HG03432 (cell line): ENCODE measurements around the gene SLC19A3.
"Not testable (repeated sequence)": the region's sequence is repeated elsewhere in the genome, so short reads cannot be mapped to it uniquely, and the experiment has no call there.

Experiments used
- ATAC-seq: cut with Tn5 transposase; IDR thresholded peaks from one replicate; pipeline ENCODE4 v1.9.1; 2021; ENCODE audit warnings: mild to moderate bottlenecking, moderate library complexity; ENCODE audit not compliant: unreplicated experiment

The SLC19A3 gene

DNA sequence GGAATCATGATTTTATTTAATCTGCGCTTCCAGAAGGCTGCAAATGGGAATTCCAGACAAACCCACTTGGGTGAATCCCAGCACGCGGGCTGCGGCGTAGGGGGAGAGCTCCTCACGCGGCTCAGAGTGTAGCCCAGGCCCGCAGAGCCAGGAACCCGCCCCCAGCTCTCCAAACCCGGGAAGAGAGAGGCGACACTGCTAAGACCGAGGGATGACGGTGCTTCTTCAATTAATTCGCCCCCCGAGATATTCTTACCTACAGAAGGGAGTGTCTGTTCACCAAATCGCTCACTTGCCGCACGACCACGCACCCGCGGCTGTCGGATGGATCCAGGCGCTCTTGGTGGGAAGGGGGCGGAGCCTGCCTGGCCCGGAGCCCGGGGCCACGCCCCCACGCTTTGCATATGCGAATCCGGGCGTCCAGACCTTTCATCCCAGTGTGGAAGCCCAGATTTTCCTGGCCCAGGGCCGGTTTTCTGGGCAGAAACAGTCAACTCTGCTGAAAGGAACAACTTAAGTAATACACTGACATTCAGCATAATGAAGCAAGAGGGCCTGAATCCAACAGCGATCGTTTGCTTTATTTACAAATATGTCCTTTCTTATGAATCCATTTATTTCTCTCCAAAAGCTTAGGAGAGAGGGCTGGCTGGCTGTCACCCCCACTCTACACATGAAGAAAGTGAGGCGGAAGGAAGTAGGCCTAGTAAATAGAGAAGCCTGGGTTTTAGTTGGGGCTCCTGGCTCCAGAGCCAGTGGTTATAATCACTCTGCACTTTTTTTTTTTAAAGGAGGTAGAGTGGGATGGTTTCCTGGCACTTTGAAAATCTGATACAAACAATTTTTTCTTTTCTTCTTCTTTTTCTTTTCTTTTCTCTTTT is at the start of gene SLC19A3:
TSS of gene SLC19A3 (minus strand) at position 342 of the 881 bp plus-strand sequence. CDS start 15,710 bp downstream, outside the sequence.
- ATAC-seq = no peak

DNA sequence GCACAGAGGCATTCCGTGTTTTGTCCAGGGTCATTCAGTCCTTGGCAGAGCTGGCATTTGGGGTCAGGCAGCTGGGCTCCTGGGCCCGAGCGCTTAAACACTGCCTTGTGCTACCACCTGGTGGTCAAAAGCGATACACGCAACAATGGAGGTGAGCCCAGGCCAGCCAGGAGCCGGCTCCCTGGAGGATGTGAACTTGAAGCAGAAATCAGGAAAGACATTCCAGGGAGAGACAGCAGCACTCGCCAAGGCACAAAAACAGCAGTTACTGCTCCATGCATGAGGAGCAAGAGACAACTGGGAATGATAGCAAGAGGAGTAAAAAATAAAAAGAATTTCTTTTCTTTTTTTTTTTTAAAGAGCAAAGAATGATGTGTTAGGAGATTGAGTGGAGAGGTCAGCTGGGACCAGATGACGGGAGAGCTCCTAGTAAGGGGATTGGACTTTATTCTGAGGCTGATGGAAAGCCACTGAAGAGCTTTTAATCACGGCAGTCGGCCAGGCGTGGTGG is 48.6 kb upstream of the SLC19A3 start:
- peak; percentile 99 for ATAC-seq

DNA sequence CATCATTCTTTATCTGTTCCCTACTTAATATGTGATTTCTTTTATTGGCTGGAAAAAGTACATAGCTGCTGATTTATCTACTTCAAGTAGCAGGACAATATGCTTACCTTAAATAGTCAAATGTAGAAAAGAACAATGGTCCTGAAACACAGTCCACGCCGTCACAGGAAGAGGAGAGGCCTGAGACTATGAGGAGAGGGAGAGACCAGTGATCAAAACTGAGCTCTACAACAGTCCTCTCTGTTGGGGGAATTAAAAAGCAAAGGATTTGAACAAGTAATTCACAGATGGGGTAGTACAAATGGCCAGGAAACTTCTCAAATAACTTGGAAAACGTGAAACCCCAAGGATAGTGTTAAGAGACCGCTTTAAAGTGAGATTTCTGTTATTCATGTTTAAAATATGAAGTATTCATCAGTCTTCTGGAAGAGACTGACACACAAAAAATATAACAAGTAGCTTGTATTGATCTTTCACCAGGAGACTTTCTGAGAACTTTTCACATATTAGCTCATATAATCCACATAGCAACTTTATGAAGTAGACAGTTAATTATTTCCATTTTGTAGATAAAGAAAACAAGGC is 48.1 kb upstream of the SLC19A3 start:
- peak; percentile 22 for ATAC-seq

GRCh38 chr2:227761740-227762476 is 44.1 kb upstream of the SLC19A3 start:
- ATAC-seq = no peak

GRCh38 chr2:227759411-227760118 is 41.7 kb upstream of the SLC19A3 start:
- ATAC-seq = no peak

DNA sequence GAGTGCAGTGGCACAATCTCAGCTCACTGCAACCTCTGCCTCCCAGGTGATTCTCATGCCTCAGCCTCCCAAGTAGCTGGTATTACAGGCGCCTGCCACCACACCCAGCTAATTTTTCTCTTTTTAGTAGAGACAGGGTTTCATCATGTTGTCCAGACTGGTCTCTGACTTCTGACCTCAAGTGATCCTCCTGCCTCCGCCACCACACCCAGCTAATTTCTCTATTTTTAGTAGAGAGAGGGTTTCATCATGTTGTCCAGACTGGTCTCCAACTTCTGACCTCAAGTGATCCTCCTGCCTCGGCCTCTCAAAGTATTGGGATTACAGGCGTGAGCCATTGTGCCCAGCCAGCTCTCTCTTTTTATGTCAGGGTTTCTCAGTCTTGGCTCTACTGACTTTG is 38.4 kb upstream of the SLC19A3 start:
- ATAC-seq = not testable (repeated sequence)

- no peak for ATAC-seq
These were observed 30.3 kb upstream of the SLC19A3 start for GRCh38 chr2:227748079-227748478.

DNA sequence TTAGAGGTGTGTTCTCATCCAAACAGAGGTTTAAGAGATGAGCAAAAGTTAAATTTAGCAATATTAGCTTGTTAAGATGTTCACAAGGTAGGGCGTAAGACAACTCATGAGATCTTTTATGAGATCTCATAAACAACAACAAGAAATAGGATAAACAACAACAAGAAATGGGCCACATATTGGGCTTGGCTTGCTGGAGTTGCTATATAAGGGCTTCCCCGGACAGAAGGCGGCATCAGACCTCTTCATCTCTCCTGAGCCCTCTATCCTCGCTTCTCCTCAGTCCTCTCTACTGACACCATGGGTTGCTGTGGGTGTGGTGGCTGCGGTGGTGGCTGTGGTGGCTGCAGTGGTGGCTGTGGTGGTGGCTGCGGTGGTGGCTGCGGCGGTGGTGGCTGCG is 27.8 kb upstream of the SLC19A3 start, which contains the start of gene SCYGR8:
TSS of gene SCYGR8 (plus strand) at position 301 of the 400 bp plus-strand sequence. CDS start at position 301, 0 bp downstream.
- no peak for ATAC-seq

GRCh38 chr2:227740705-227741104 is 22.9 kb upstream of the SLC19A3 start:
- not testable (repeated sequence) for ATAC-seq

DNA sequence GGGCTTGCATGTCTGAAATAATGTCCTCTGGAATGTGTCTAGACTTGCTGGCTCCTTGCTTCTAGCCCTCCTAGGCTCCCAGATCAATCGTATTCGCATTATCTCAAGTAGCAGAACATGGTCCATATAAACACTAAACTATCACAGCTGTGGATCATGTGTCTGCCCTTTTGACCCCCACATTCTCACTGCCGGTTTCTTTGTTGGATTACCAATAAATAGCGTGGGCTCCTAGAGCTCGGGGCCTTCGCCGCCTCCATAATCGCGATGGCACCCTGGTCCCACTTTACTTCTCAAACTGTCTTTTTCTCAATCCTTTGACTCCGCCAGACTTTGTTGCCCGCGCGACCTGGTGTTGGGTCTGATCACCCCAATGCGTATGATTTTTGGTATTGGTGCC is 21.5 kb upstream of the SLC19A3 start:
- no peak for ATAC-seq

GRCh38 chr2:227728035-227728434 is 10.2 kb upstream of the SLC19A3 start, which contains the start of gene SCYGR7:
TSS of gene SCYGR7 (plus strand) at chr2:227728335. CDS start at chr2:227728335, 0 bp downstream.
- ATAC-seq = no peak

GRCh38 chr2:227724394-227725039 is 6.7 kb upstream of the SLC19A3 start, which contains the start of gene SCYGR6:
TSS of gene SCYGR6 (minus strand) at chr2:227724757. CDS start at chr2:227724757, 0 bp downstream.
- no peak for ATAC-seq

- ATAC-seq = not testable (repeated sequence)
These were observed 5.0 kb upstream of the SLC19A3 start for GRCh38 chr2:227722821-227723220.

DNA sequence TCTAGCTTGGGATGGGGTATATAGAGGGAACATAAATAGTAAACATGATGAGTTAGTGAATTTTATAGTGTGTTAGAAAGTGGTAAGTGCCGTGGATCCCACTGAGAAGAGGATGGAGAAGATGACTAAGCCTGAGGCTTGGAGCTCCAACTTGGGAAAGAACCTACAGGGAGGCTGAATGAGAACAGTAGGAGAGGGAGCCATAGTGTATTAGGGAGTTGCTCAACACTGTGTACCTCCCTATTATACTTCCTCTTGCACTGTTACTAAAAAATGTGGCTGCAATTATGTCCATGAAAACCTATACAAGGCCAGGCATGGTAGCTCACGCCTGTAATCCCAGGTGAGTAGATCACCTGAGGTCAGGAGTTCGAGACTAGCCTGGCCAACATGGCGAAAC is 2.9 kb upstream of the SLC19A3 start:
- no peak for ATAC-seq

DNA sequence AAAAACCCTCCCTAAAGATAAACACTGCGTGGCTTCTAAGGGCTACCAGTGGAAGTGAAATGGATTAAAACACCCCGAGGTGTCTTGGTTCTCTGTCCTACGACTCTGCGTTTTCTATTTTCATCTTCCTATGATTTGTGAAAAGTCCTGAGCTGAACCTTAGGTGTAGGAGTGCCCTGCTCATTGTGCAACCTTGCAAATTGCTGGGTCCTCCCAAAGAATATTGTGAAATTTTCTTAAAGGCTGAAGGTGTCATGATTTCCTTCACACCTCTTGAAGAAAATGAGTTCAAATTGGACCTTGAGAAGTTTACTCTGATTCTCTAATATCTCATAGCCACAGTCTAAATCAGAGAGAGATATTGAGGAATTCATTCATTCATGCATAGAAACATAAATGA is 1.8 kb upstream of the SLC19A3 start:
- no peak for ATAC-seq

GRCh38 chr2:227716501-227716900 is 1.3 kb downstream of the SLC19A3 start:
- ATAC-seq = no peak

DNA sequence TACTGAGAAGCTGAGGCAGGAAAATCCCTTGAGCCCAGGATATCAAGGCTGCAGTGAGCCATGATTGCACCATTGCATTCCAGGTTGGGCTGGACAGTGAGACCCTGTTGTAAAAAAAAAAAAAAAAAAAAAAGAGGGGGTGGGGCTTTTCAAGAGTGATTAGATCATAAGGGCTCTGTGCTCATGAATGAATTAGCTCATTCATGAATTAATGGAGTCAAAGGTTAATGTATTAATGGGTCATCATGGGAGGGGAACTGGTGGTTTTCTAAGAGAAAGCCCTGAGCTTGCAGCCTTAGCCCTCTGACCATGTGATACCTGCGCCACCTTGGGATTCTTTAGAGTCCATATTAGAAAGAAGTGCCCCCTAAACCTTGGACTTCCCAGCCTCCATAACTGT is 4.5 kb downstream of the SLC19A3 start:
- ATAC-seq = no peak

DNA sequence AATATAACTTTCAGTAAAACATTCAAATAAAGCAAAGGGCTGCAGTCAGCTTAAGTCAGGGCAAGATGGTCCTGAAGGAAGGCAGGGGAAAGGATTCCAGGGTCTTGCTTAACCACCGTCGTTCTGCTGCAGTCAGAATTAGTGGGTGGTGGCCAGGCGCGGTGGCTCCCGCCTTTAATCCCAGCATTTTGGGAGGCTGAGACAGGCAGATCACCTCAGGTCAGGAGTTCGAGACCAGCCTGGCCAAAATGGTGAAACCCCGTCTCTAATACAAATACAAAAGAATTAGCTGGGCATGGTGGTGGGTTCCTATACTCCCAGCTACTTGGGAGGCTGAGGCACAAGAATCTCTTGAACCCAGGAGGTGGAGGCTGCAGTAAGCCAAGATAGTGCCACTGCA is 6.8 kb downstream of the SLC19A3 start:
- ATAC-seq = no peak

DNA sequence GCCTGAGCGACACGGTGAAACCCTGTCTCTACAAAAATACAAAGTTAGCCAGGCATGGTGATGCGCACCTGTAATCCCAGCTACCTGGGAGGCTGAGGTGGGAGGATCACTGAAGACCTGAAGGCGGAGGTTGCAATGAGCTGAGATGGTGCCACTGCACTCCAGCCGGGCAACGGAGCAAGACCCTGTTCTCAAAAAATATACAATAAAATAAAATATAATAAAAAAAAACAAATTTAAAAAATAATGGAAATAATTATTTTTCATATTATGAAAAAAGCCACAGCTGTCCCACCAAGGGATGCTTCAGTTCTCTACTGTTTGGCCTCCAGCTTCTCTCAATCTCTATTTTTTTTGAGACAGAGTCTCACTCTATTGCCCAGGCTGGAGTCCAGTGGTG is 10.4 kb downstream of the SLC19A3 start:
- ATAC-seq = no peak

DNA sequence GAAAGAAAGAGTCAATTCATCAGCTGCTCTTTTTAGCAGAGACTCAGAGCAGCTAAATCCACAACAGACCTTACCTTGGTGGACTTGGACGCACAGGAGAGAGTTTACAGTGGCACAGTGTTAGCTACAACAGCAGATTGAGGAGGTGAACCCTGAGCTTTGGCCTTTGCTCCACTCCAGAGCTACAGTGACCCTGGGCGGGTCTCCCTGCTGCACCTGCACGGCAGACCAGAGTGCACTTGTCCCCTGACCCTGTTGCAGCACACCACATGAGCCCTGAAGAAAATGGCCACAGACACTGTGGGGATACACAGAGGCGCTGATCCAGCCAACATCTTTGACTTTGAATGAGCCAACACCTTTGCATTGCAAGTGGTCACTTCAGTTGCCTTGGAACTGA is 11.0 kb downstream of the SLC19A3 start:
- no peak for ATAC-seq
